Testis (tissue), 3 donors: ENCODE measurements around the gene ABCF2. TPM values are rescaled to one million over a fixed set of nuclear protein-coding genes. Genes with fewer than 3 reads are reported as not detected.

Experiments used
- DNase-seq: peaks from one replicate; pipeline ENCODE4 v3.0.0-alpha.2; 2019
- H3K27ac ChIP-seq, 2 donors: fragments of 200-600 bp; sonication (generic); one replicate each; pipeline ENCODE4 v1.5.1; 2019
- H3K27me3 ChIP-seq: fragments of 200-600 bp; sonication (generic); one replicate; pipeline ENCODE4 v1.5.1; 2019
- H3K36me3 ChIP-seq: fragments of 200-600 bp; sonication (generic); one replicate; pipeline ENCODE4 v1.5.1; 2017; ENCODE audit warnings: low read depth; ENCODE audit errors: missing control alignments
- H3K4me1 ChIP-seq: fragments of 200-600 bp; sonication (generic); one replicate; pipeline ENCODE4 v1.5.1; 2019
- H3K4me3 ChIP-seq, 2 donors: fragments of 200-600 bp; sonication (generic); one replicate each; pipeline ENCODE4 v1.5.1; 2017 to 2019
- H3K9me3 ChIP-seq: fragments of 200-600 bp; sonication (generic); one replicate; pipeline ENCODE4 v1.5.1; 2017
- POLR2A ChIP-seq: fragments of 450-650 bp; IDR thresholded peaks from one replicate; pipeline ENCODE4 v1.6.1; 2017; ENCODE audit warnings: antibody characterized with exemption, mild to moderate bottlenecking, moderate library complexity
- WGBS, 2 donors: methylation state at CpG; one replicate each; pipeline ENCODE4 v1.1.5; 2018; 5-methylcytosine and 5-hydroxymethylcytosine counted together
- intact Hi-C: fragments of 100-400 bp; cut with DNase I; formaldehyde crosslinking; loops from one replicate; pipeline ENCODE4 v1.15.1; 2023; ENCODE audit warnings: low total_unique reads
- microRNA counts, 2 donors: library from miRNA; unstranded; fragments of <30 nt; microRNA quantifications; one replicate each; lab custom pipeline; 2016
- polyA plus RNA-seq: library from polyadenylated mRNA; stranded (reverse); fragments of 350-450 nt; fragmentation: Illumina TruSeq; extraction: RNeasy Lipid Tissue Mini Kit (QIAGEN cat#74804); gene quantifications from one replicate; pipeline ENCODE4 v1.2.3, GENCODE V29; 2014; ENCODE audit warnings: low read depth, low replicate concordance; ENCODE audit not compliant: insufficient read depth
- total RNA-seq, 2 donors: library from RNA; depleted of rRNA; stranded (reverse); fragments of >200 nt; gene quantifications; one replicate each; pipeline ENCODE4 v1.2.3, GENCODE V29; 2016
- TF ChIP-seq, protein P1 (sequence below), 3 experiments: fragments of 450-650 bp in 2 of 3; fragments of 200-600 bp in 1 of 3; sonication (generic) in 1 of 3; IDR thresholded peaks; one replicate each; pipeline ENCODE4 v1.5.1; 2016 to 2019; ENCODE audit warnings: antibody characterized with exemption in 3 of 3, mild to moderate bottlenecking in 2 of 3, moderate library complexity in 1 of 3

The ABCF2 gene
- total and polyA plus RNA-seq, 3 donors from 2014 or later, result 44.4 to 54.3 (median 49.4) TPM

DNA sequence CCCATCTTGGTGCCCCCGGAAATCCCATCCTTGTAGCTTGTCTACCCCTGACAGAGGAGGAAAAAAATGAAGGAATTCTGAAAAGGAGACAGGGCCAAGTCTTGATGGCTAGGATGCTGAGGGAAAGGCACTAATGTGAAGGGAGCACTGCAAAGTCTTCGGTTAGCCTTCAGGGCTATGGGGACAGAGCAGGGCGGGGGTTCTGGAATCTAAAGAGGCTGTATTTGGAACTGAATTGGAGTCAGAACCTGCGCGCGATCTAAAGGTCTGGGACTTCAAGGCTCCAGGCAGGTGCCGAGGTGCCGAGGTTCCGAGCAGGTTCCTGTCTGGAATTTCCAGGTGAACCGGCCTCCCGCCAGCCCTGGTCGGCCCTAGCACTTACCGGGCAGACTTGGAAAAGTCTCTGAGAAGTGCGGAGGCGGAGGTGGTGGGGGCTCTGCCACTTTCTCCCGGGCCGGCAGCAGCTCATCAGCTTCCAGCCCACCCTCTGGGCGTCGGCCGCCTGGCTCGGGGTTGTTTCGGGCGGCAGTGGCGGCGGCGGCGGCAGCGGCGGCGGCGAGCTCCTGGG is 60.3 kb downstream of the ABCF2 start:
- WGBS, 2 donors, result 11 to 23% methylated on average over 15 to 30 of the region's 31 CpGs
- Histone ChIP-seq H3K4me1 (no peaks in the 10 kb centered on the region), H3K9me3 (no peaks in the 10 kb centered on the region), H3K27me3 (no peaks in the 10 kb centered on the region), H3K36me3 (no peaks in the 10 kb centered on the region), H3K27ac (no peak overlapping the region), H3K4me3 (peak overlapping the region; percentile 47 to 52)
- no peak for DNase-seq
- intact Hi-C loops, result no loop called here
- no peak for TF ChIP-seq POLR2A
- TF ChIP-seq, protein P1, sequence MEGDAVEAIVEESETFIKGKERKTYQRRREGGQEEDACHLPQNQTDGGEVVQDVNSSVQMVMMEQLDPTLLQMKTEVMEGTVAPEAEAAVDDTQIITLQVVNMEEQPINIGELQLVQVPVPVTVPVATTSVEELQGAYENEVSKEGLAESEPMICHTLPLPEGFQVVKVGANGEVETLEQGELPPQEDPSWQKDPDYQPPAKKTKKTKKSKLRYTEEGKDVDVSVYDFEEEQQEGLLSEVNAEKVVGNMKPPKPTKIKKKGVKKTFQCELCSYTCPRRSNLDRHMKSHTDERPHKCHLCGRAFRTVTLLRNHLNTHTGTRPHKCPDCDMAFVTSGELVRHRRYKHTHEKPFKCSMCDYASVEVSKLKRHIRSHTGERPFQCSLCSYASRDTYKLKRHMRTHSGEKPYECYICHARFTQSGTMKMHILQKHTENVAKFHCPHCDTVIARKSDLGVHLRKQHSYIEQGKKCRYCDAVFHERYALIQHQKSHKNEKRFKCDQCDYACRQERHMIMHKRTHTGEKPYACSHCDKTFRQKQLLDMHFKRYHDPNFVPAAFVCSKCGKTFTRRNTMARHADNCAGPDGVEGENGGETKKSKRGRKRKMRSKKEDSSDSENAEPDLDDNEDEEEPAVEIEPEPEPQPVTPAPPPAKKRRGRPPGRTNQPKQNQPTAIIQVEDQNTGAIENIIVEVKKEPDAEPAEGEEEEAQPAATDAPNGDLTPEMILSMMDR (IDR thresholded peaks at IDR 0.05), result no peak

MicroRNAs encoded within 50 kb of the gene (microRNA counts, 767-probe panel; counts per million panel counts)
- microRNA hsa-miR-671-3p (lab: Ali Mortazavi, UCI) (0 to 152 counts per million in 2 donors), microRNA hsa-miR-671-5p (lab: Ali Mortazavi, UCI) (0 to 152 counts per million in 2 donors)

Other genes with a start within 250 kb of the ABCF2 start
- 100 to 1,000 TPM; 230 to 247 TPM for gene KCNH2, start 248.9 kb downstream of the ABCF2 start, total RNA-seq
- 82.5 TPM for gene KCNH2, start 248.9 kb downstream of the ABCF2 start, polyA plus RNA-seq
- 10 to 100 TPM; 25.0 to 36.6 TPM for gene NOS3, start 236.2 kb downstream of the ABCF2 start, total RNA-seq
- 19.5 TPM for gene NOS3, start 236.2 kb downstream of the ABCF2 start, polyA plus RNA-seq
- gene ATG9B, start 202.7 kb downstream of the ABCF2 start, total RNA-seq, result 10 to 100 TPM; 14.9 to 29.7 TPM
- gene ATG9B, start 202.7 kb downstream of the ABCF2 start, polyA plus RNA-seq, result 24.8 TPM
- 10 to 100 TPM; 59.6 to 76.8 TPM for gene ABCB8, start 198.8 kb downstream of the ABCF2 start, total RNA-seq
- gene ABCB8, start 198.8 kb downstream of the ABCF2 start, polyA plus RNA-seq, result 34.9 TPM
- gene ASIC3, start 178.7 kb downstream of the ABCF2 start, total RNA-seq, result 10 to 100 TPM; 27.5 to 37.9 TPM
- 20.8 TPM for gene ASIC3, start 178.7 kb downstream of the ABCF2 start, polyA plus RNA-seq
- gene CDK5, start 169.3 kb downstream of the ABCF2 start, total RNA-seq, result 10 to 100 TPM; 10.5 to 15.4 TPM
- 7.1 TPM for gene CDK5, start 169.3 kb downstream of the ABCF2 start, polyA plus RNA-seq
- gene SLC4A2, start 167.6 kb downstream of the ABCF2 start, total RNA-seq, result 100 to 1,000 TPM; 147 to 153 TPM
- 68.9 TPM for gene SLC4A2, start 167.6 kb downstream of the ABCF2 start, polyA plus RNA-seq
- 100 to 1,000 TPM; 114 to 124 TPM for gene FASTK, start 146.4 kb downstream of the ABCF2 start, total RNA-seq
- gene FASTK, start 146.4 kb downstream of the ABCF2 start, polyA plus RNA-seq, result 60.3 TPM
- 10 to 100 TPM; 63.2 to 68.7 TPM for gene TMUB1, start 143.7 kb downstream of the ABCF2 start, total RNA-seq
- gene TMUB1, start 143.7 kb downstream of the ABCF2 start, polyA plus RNA-seq, result 30.8 TPM
- 10 to 100 TPM; 65.6 to 90.5 TPM for gene AGAP3, start 140.7 kb downstream of the ABCF2 start, total RNA-seq
- 44.1 TPM for gene AGAP3, start 140.7 kb downstream of the ABCF2 start, polyA plus RNA-seq
- 10 to 100 TPM in 1 of 2 donors, 1 to 10 TPM in 1; 2.9 to 15.6 TPM for gene GBX1, start 59.5 kb downstream of the ABCF2 start, total RNA-seq
- 7.2 TPM for gene GBX1, start 59.5 kb downstream of the ABCF2 start, polyA plus RNA-seq
- under 1 TPM in 1 of 2 donors, not detected in 1; 0.39 TPM for gene ASB10, start 40.0 kb downstream of the ABCF2 start, total RNA-seq
- gene ASB10, start 40.0 kb downstream of the ABCF2 start, polyA plus RNA-seq, result 0.18 TPM
- not detected for gene H2BK1, start 16.7 kb downstream of the ABCF2 start, total RNA-seq
- not detected for gene H2BK1, start 16.7 kb downstream of the ABCF2 start, polyA plus RNA-seq
- 10 to 100 TPM; 66.5 to 70.5 TPM for gene CHPF2, start 5.3 kb upstream of the ABCF2 start, total RNA-seq
- 22.6 TPM for gene CHPF2, start 5.3 kb upstream of the ABCF2 start, polyA plus RNA-seq
- 100 to 1,000 TPM in 1 of 2 donors, 10 to 100 TPM in 1; 94.0 to 122 TPM for gene SMARCD3, start 21.5 kb upstream of the ABCF2 start, total RNA-seq
- gene SMARCD3, start 21.5 kb upstream of the ABCF2 start, polyA plus RNA-seq, result 55.1 TPM
- 10 to 100 TPM; 57.9 to 59.6 TPM for gene NUB1, start 114.6 kb upstream of the ABCF2 start, total RNA-seq
- gene NUB1, start 114.6 kb upstream of the ABCF2 start, polyA plus RNA-seq, result 140 TPM
- gene WDR86, start 182.8 kb upstream of the ABCF2 start, total RNA-seq, result 10 to 100 TPM in 1 of 2 donors, 1 to 10 TPM in 1; 9.6 to 20.3 TPM
- gene WDR86, start 182.8 kb upstream of the ABCF2 start, polyA plus RNA-seq, result 2.8 TPM
- gene CRYGN, start 212.9 kb upstream of the ABCF2 start, total RNA-seq, result 1 to 10 TPM in 1 of 2 donors, under 1 TPM in 1; 0.62 to 1.7 TPM
- 0.44 TPM for gene CRYGN, start 212.9 kb upstream of the ABCF2 start, polyA plus RNA-seq